ENCODE measurements around the gene KIF1B.
A peak's percentile ranks its signal among the peaks of the same experiment; 100 is the strongest.

The KIF1B gene

DNA sequence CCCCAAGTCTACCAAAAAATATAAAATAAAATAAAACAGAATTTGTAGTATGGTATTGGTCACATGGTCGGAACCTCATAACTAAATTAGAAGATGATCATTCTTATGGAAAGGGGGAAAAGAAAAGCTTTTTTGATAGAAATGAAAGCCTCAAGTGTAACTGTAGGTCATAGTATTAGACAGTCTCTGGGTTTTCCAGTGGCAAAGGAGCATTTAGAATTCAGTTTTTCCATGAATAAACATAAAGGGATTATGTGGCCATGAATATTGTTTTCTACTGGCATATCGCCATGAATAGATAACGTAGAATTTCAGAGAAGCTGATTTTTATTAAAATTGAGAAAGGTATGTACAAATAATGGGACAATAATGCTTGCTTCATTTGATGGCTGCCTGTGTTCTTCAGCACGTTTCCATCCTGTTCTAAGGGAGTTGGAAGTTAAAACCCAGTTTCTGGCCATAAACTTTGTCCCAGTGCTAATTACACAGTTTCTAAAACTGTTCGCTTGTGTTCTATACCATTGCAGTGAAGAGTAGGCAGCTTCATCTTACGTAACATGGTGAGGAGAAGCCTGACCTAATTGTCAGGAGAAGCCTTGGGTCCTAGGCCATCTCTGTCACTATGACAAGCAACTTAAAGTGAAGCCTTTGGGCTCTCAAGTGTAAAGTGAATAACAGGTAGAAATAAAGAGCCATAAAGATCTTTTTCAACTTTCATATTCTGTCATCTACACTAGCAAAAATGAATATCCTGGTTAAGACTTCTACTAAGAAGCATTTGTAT is 118.0 kb downstream of the KIF1B start:
- no peak for DNase-seq (ENCODE audit: low spot score)

- no peak for DNase-seq (ENCODE audit: low spot score)
Observed at GRCh38 chr1:10337436-10337835, 127.1 kb downstream of the KIF1B start.

DNA sequence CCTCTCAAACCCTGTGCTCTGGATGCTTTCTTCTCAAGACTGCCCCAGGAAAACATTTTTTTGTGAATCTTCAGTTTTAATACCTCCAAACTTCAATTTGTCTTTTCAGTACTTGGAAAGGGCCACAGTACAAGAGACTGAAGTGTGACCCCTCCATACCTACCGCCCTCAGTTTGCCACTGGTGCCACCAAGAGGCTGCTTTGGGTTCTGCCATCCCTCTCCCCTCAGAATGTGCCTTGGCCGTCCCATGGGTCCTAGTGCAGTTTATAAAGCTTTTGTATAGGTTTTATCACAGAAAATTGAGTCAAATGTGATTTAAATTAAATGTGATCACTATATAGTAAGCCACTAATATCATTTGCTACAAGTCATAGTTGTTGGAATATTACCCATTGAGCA is 127.7 kb downstream of the KIF1B start:
- peak; percentile 87 for DNase-seq (ENCODE audit: low spot score)

GRCh38 chr1:10338611-10339010 is 128.2 kb downstream of the KIF1B start:
- DNase-seq (ENCODE audit: low spot score), result no peak

DNA sequence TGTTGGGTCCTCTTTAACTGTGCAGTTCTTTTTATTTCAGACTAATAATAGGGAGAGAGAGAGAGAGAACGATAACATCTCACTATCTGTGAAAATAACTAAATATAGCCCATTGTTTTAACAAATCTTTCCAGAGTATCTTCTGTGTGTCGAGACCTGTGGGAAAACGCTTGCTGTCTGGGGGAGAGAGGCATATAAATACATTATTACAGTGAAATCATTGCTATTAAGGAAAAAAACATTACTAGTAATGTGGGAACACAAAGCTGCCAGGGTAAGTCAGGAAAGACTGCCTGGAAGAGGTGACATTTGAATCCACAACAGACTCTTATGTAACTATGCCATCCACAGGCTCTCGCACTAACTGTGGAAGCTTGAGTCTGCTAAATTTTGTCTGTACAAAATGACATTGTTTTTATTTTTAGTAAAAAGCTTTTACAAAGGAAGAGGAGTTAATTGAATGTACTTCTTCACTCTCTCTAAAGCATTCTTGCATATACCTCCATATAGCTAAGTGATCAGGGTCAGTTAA is 128.7 kb downstream of the KIF1B start:
- no peak for DNase-seq (ENCODE audit: low spot score)

GRCh38 chr1:10339815-10340214 is 129.4 kb downstream of the KIF1B start:
- peak; percentile 98 for DNase-seq (ENCODE audit: low spot score)

DNA sequence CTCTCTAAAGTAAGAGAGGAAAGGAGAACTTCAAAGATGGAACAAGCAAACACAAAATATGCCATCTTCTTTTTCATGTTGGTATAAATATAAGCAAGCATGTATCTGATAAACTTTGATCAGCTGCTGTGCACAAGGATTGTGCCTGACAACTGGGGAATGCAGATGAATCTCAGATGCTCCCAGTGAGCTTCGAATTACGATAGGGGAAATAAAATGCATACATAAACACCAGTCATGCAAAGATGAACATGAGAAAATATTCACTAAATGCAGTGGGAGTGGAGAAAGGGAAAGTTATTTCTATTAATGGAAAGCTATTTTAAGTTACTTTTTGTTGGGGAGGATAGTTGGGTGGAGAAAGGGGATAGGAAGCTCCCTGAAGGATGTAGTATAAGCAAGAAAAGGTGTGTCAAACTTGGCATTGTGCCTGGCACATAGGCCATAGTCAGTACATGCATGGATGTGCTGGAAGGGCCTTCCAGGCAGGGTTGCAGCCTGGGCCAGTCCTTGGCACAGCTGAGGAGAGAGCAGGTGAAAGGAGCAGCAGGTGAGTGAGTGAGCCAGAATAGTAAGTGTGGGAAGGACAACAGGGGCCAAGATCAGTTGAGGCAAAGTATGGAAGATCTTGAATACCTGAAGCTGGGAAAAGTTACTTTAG is 130.7 kb downstream of the KIF1B start:
- no peak for DNase-seq (ENCODE audit: low spot score)

GRCh38 chr1:10347109-10347508 is 136.7 kb downstream of the KIF1B start:
- DNase-seq (ENCODE audit: low spot score), result no peak

DNA sequence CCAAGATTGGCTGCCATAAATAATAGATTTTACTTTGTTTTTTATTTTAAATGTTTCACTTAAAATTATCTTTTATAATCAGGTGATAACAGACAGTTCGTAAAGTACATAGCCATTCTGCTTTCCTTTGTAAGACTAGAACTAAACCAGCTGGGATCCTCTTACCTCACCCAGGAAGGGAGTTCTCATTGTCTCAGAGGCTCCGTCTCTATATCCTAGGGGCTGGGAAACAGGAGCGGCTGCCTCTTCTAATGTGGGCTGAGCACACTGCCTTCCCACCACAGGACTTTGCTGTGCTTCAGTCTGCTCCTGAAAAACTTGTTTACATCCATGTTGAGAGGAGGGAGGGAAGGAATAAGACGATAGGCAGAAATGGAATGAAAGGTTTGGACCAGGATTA is 142.9 kb downstream of the KIF1B start:
- no peak for DNase-seq (ENCODE audit: low spot score)

GRCh38 chr1:10353693-10354092 is 143.3 kb downstream of the KIF1B start:
- no peak for DNase-seq (ENCODE audit: low spot score)

GRCh38 chr1:10360045-10360444 is 149.7 kb downstream of the KIF1B start:
- no peak for DNase-seq (ENCODE audit: low spot score)

- no peak for DNase-seq (ENCODE audit: low spot score)
Observed at GRCh38 chr1:10361515-10361914, 151.1 kb downstream of the KIF1B start.

DNA sequence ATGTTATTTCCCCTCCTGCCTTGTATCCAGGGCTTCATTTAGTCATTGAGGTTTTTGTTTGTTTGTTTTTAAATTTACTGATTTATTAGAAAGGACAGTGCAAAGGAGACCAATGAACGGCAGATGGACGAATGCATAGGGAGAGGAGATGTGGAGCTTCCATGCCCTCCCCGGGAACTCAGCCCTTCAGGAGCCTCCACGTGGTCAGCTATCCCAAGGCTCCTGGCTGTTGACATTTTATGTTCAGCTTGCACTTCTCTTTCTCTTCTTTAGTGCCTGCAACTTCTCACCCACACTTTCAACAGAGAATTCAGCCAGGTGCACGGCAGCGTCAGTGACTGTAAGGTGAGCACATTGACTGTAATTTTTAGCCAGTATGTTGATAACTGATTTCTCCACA is 157.8 kb downstream of the KIF1B start:
- DNase-seq (ENCODE audit: low spot score), result no peak

DNA sequence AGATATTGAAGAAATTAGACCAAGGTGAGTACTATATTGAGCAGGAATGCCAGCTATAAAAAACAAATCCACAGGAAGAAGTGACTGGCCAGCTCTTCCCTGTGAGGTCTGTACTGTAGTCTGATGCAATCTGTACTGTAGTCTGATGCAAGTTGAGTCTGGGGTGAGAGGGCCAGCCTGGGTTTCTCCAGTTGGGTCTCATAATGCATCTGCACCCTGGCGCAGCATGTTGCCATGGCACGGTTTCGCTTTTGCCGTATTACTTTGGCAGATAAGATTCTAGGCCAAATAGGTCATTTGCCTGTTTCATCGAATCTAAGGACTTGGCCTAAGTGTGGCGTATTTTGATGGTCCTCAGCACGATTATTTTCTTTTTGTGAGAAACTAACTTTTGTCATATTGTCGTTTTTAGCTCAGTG is 164.1 kb downstream of the KIF1B start:
- no peak for DNase-seq (ENCODE audit: low spot score)

DNA sequence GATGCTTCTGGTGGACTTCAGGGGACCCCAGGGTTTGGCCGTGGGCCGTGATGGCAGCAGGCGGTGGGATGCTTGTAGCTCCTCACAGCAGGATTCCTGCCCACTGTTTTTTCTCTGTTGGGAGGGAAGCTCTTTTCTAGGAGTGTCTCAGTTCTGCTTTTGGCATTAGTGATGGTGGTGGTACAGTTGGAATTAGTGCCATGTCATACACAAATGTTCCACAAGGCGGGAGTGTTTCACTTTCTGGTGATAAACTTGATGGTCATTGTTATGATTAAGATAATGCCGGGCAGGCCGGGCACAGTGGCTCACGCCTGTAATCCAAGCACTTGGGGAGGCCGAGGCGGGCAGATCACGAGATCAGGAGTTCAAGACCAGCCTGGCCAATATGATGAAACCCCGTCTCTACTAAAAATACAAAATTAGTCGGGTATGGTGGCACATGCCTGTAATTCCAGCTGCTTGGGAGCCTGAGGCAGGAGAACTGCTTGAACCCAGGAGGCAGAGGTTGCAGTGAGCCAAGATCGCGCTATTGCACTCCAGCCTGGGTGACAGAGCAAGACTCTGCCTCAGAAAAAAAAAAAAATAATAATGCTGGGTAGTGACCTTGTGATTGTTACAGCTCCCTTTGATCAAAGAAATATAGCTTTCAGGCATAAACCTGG is 167.1 kb downstream of the KIF1B start:
- DNase-seq (ENCODE audit: low spot score), result peak; percentile 68

DNA sequence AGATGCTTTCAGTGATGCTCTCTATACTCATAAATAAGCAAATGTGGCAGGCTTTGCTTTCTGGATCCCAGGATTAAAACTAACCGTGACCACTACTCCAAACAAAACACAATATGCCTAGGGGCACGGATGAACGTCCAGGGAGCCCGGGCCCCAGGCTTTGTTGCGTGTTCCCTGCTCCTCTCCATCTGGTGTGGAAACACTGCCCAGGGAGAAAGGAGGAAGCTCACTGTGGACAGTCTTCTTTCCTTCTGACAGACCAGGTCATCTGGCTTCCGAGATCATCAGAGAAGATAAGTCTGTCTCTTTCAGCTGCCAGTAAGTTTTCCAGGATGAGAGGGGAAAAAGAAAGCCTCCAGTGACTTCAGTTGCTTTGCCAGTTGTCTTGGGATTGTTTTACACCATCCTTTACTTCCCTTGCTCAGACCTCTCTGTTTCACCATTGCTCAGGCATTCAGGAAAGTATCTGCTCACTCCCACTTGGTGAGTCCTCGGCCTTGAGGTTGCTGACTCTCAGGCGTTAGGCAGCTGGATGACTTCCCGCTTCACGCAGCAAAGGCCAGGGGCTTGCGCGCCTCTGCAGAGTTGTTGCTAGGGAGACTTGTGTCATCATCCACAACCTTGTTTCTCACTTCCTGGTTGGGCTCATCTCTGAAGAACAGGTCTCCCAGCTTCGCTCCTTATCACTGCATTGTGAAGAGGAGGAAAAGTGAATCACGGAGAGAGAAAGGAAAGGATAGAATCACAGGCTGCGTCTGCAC is 167.9 kb downstream of the KIF1B start:
- no peak for DNase-seq (ENCODE audit: low spot score)

DNA sequence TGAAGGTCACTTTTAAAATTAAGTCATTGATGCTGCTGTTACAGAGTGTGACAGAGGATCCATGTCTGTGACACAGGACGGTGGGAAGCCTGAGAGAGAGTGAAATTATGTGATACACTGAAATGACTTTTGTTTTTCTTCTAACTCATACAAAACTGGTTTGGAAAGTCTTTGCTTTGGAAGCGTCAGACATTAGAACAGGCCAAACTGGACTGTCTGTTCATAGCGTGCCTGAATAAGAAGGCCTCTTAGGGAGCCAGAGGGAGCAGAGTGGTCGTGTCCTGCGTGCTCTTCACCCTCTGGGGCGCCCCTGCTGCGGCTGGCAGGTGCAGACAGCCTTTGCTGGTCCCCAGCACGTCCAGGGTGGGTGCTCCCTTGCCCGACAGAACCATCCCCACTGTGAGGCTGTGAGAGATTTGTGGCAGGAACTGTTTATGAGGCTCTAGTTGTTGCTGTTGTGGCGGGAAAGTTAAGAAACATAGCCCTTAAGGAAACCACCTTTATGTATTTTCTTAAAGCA is 168.8 kb downstream of the KIF1B start:
- no peak for DNase-seq (ENCODE audit: low spot score)

DNA sequence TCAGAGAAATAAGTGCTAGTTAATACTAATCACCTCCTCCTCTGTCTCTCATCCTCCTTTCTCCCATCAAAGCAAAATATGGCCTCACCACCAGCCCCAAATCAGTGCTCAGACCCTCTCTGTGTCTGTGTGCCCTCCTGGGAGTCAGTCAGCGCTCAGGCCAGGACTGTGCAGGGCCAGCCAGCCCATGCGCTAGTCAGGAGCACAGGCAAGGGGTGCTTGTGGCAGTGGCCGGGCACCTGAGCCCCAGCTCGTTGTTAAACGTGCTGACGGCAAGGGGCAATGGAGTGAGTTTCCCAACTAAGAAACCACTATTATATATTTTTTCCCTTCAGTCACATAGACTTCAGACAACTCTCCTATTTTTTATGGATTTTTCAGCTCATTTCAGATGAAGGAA is 169.3 kb downstream of the KIF1B start:
- no peak for DNase-seq (ENCODE audit: low spot score)

GRCh38 chr1:10380594-10381275 is 170.4 kb downstream of the KIF1B start:
- peak; percentile 36 for DNase-seq (ENCODE audit: low spot score)

GRCh38 chr1:10383630-10384029 is 173.3 kb downstream of the KIF1B start:
- DNase-seq (ENCODE audit: low spot score), result no peak

- no peak for DNase-seq (ENCODE audit: low spot score)
Observed at GRCh38 chr1:10384219-10384618, 173.8 kb downstream of the KIF1B start.
